ENCODE measurements around the gene ASB4.

GRCh38 chr7:95583834-95584621 is 98.3 kb downstream of the ASB4 start:
- no peak for TF ChIP-seq CTCF (IDR thresholded peaks at IDR 0.05)
- TF ChIP-seq POLR2A (IDR thresholded peaks at IDR 0.05), result no peak

All from uterus (tissue), 2 donors.